Cardiac fibroblast (primary cell): ENCODE data around the gene SMIM38.

Source experiments
- DNase-seq, 2 donors: peaks; one replicate each; pipeline versions ENCODE4 v3.0.0 to v3.0.0-alpha.2; 2010; ENCODE audit warnings: low read depth in 2 of 2
- H3K4me3 ChIP-seq, 2 donors: replicated peaks in 1 of 2; 1 replicate in 1 of 2; 2 replicates in 1 of 2; pipeline ENCODE4 v1.5.1; 2011; ENCODE audit warnings: low read depth in 2 of 2, low read length in 2 of 2, mild to moderate bottlenecking in 2 of 2, moderate library complexity in 1 of 2
- TF ChIP-seq, protein P1 (sequence below): IDR thresholded peaks from one replicate; pipeline ENCODE4 v1.5.1; 2011; ENCODE audit warnings: low read depth, mild to moderate bottlenecking, low read length, inconsistent platforms

SMIM38 gene

DNA sequence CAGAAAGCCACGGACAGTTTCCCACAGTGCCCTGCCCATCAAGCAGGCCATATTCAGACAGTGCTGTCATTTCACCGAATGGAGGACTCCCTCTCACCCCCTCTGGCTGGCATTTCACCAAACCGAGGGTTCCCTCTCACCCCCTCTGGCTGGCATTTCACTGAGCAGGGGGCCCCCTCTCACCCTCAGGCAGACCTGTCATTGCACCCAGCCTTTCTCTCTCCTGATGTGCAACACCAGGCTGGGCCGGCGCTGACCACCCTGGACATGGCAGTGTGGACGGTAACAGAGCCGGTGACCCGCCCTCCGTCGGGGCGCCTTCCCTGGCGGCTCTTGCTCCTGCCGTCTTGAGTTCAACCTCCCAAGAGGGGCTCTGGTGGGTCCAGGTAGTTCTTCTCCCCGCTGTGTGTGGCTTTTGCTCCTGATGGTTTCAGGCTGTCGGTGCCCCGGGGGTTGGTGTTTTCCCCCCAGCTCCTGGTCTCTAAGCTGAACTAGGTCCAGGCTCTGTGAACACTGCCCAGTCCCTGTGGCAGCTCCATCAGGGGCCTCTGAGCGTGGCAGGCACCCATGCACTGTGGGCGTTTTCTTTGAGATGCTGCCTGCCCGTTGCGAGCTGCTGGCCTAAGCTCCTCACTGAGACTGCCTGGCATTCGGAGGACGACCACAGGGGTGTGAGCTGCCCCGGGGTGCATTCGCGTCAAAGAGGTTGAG, 46.9 kb downstream of the SMIM38 start:
- no peak for DNase-seq
- TF ChIP-seq, protein P1, sequence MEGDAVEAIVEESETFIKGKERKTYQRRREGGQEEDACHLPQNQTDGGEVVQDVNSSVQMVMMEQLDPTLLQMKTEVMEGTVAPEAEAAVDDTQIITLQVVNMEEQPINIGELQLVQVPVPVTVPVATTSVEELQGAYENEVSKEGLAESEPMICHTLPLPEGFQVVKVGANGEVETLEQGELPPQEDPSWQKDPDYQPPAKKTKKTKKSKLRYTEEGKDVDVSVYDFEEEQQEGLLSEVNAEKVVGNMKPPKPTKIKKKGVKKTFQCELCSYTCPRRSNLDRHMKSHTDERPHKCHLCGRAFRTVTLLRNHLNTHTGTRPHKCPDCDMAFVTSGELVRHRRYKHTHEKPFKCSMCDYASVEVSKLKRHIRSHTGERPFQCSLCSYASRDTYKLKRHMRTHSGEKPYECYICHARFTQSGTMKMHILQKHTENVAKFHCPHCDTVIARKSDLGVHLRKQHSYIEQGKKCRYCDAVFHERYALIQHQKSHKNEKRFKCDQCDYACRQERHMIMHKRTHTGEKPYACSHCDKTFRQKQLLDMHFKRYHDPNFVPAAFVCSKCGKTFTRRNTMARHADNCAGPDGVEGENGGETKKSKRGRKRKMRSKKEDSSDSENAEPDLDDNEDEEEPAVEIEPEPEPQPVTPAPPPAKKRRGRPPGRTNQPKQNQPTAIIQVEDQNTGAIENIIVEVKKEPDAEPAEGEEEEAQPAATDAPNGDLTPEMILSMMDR = no peak
- no peak overlapping the region for H3K4me3 ChIP-seq

DNA sequence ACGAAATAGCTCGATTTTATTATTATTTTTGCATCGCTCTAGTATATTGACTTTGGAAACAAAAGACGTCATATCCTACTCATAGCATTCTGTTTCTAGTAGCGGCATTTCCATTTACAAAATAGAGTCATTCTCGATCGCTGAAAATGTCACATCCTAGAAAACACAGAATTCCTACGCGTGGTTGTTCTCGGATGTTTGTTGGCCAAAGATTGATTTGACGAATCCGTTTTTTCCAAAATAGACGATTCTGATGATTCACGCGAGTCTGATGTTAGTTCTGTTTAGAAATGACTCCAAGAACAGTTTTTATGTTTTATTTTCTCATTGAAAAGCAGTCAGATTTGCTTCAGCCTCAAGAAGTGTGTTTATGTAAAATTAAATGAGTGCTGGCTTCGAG, 47.6 kb downstream of the SMIM38 start:
- TF ChIP-seq, protein P1 = no peak
- no peak for DNase-seq

DNA sequence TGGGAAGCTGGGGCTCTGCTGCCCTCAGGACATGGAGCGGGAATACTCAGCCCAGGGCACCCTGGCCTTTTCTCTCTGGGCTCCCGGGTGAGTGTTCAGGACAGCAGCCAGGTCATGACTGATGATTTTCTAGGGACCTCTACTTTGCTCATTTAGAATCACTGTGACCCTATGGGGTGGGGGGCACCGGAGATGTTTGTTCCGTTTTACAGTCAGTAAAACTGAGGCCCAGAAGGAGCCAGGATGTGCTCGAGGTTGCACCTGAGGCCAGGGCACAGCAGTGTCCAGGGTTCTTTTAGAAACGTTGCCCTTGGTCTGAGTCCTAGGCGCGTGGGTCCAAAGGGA, 48.1 kb downstream of the SMIM38 start:
- TF ChIP-seq, protein P1 = no peak
- no peak overlapping the region for H3K4me3 ChIP-seq
- no peak for DNase-seq

More for the DNA sequence above, 47.6 kb downstream of the SMIM38 start:
- H3K4me3 ChIP-seq = no peak overlapping the region

DNA sequence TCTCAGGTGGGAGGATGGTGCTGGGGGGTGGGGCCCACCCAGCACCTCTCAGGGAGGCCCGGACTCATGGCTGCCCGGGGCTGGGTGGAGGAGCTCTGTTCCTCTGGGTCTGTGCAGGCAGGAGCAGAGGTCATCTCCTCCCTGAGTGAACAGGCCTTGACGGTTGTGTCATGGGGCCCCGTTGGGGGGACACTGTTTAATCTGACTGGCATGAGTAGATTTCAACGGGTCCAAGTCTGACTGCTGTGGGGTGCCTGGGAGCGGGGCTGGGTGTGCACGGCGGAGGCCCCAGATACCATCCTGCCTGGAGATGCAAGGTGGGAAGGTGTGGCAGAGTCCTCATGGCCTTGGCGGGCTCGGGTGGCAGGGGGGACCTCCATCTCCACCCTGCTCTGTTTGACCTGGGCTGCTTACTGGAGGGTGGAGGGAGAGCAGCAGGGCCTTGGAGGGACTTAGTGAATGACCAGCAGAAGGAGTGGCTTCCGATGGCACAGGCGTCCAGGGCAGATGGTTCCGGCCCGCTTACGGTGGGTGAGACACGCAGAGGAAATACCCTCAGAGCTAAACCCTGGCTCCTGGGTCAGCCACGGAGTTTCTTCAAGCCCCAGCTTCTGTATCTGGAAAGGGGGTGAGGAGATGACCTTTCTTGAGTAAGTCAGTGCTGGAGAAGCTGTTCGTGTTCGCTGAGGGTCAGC, 48.7 kb downstream of the SMIM38 start:
- no peak for DNase-seq
- no peak overlapping the region for H3K4me3 ChIP-seq
- TF ChIP-seq, protein P1 = no peak

DNA sequence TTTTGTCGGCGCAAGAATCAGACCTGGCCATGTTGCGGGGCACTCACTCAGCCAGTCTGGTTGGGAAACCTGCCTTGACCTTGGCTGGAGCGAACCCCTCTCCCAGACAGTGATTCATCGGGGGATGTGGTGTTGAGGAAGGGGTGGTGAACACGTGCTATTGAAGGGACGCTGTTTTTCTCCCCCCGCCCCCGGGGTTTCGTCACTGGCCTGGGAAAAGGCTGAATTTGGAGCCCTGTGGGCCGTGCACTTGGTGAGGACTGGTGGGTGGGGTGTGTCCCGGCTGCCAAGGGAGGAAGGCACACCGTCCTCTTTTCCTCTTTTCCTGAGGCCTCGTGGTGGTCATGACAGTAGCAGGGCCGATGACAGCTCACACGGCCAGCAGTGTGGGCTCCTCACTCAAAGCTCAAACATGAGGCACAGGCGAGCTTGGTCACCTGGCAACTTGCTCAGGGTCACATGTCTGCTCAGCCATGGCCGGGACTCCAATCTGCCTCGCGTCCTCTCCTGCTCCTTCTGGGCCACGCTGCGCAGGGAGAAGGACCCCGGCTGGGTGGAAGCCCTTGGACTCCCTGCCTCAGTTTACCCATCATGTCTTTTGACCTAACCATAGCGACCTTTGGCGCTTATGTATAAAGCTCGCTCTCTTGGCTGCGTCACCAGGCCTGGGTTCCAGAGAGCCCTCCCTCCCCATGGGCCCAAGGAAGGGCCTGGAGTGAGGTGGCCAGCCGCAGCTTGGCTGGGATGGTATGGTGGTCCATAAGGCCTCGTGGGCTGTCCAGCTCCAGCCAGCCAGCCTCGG, 49.4 kb downstream of the SMIM38 start:
- DNase-seq = no peak
- TF ChIP-seq, protein P1 = no peak

More for the DNA sequence above, 49.4 kb downstream of the SMIM38 start:
- no peak overlapping the region for H3K4me3 ChIP-seq
